ENCODE data around the gene FBXO34.

Gene FBXO34

DNA sequence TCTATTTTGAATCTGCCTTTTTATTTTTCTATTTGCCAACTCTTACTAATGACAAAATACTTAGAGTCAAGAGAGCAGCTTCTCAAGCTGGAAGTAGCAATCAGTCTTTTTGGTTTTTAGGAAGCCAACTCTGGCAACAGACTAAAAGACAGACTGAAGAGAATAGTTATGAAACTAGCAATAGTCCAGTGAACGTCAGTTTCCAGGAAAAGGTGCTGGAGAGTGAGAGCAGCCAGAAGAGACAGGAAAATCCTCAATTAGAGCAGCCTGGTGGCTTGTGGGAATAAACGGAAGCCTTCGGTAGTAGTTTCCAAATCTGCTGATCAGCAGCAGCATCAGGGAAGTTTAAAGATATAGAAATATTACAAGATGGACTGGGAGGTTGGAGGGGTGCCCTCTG, 113.3 kb downstream of the FBXO34 start:
- DNase-seq, result no peak

DNA sequence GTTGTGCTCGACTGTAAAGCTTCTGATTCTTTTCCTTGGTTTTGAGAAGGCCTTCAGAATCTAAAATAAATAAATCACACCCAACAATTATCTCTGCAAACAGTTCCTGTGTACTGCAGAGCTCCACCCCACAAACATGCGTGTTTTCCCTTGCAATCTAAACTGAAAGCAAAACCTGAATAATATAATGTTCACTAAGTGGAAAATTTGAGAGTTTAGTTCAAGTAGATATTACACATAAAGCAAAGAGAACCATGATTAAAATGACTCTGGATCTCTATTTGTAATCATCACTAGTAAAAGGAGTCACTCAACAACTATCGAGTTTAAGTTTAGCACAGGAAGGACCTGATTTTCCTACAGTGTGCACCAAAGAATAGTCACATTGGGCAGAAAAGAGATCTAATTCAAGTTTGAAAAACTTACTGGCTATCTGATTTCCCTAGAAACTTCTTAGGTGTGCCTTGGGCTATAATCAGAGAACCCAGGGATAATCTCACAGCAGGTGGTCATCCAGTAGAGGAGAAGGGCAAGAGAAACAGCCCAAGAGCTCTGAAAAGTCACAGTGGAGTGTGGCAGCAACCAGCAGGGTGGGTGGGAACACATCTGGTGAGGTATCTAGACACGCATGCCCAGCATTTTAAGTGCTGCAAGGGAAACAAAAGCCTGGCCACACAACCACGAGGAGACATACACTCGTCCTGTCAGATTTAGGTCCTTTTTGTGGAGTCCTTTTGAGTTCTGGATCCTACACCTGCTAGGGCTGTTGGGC, 115.0 kb downstream of the FBXO34 start:
- no peak for DNase-seq

DNA sequence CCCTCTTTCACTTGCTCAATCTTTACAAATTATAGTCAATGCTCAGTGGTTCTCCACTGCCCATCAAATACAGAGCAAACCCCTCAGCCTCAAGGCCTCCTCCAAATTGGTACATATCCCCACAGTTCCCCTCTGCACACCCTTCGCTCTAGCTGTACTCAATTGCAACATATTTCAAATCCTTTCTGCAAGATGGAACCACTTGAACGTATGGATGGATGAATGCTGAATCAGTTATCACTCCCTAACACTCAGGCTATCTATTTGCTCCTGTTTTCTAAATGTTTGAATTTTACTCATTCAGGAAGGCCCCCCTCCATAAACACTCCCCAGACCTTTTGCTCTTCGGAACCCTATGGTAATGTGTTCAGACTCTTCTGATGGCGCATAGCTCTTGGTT, 115.9 kb downstream of the FBXO34 start:
- DNase-seq, result no peak

DNA sequence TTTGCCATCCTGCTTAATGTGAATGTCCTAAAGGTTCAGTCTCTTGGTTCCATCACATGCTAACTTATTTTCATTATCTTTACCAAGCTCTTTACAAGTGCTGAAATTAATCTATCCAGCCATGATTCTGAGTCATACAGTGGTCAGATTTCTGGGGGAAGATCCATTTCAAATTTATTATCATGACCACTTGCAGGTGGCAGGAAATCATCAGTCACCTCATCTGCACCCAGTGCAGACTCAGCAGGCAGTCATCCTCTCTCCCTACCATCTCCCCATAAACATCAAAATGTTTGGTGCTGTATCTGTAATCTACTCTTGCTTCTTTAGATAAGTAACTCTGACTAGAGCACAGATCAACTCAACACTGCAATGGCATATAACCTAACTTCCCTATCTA, 116.9 kb downstream of the FBXO34 start:
- no peak for DNase-seq

DNA sequence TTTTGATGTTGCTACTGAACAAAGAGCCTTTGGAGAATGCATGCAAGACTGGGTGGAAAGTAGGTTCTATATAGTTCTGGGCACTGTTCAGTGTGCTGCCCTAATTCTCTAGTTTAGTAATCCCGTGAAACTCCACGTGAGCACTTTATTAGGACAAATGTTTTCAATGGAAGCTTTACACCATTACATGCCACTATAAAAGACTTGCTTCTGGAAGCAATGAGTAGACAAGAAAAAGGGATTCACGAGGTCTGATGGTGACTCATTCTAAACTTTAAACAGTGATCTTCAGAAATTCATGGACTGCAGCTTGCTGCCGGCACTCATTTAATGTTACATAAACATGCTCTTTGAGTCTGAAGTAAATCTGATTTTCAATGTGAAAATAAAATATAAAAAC, 118.1 kb downstream of the FBXO34 start:
- no peak for DNase-seq

DNA sequence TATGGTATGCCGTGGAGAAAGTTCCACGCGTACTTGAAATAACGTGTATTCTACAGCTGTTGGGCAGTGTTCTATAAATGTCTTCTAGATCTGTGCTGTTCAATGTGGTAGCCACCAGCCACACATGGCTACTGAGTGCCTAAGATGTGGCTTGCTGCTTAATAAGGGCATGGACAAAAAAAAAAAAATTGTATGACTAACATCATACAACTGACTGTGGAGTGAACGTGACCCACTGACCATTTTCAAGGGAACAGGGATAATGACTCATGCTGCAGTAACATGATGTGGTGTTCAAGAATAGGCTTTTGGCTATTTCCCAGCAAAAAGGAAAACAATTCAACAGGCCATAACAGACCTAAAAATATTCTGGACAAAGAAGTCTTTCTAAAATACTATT, 127.5 kb downstream of the FBXO34 start:
- no peak for DNase-seq

DNA sequence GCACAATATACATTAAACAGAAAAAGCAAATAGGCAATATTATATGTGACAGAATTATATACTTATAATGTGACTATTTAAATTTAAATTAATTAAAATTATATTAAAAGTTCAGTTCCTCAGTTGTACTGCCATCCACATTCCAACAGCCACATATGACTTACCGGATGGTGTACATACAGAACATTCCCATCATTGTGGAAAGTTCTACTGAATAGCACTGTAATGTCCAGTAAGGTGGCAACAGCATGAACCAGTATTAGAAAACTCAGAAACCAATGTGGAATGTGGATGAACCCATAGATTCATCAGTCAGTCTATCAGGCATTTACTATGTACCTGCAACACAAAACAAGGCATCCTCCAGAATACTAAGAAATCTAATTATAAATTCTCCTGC, 128.0 kb downstream of the FBXO34 start:
- no peak for DNase-seq

DNA sequence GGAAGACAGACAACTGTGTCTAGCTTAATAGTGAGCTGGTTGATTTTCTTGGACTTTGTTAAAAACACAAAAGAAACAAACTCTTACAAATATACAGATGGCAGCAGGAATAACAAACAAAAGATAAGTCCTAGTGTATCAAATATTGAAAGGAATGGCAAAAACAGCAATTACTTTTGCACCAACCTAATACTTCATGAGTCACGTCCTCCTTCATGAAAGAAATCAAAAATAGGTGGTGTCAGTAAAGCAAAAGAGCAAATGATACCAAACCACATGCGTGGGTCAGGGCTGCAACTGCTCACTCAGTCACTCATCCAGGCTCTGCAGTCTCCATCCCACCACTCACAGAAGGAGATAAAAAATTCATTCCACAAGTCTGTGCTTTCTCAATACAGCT, 128.6 kb downstream of the FBXO34 start:
- DNase-seq, result no peak

DNA sequence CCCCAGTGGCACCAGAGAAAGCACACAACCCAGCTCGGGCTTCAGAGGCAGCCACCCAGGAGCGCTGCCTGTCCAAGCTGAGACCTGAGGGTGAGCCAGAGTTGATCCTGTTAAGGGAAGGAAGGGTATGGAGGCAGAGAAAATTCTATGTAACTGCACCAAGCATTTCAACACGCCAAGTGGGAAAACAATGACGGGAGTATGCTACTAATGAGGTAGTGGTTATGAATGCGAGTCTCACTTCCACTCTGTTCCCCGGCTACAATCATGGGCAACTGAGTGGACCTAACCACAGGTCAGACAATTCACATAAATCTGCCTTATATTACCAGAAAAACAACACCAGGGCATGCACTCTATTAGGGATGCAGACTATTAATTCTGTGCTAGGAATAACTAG, 130.5 kb downstream of the FBXO34 start:
- DNase-seq, result no peak
